ENCODE results near the gene DUSP16.

DNA sequence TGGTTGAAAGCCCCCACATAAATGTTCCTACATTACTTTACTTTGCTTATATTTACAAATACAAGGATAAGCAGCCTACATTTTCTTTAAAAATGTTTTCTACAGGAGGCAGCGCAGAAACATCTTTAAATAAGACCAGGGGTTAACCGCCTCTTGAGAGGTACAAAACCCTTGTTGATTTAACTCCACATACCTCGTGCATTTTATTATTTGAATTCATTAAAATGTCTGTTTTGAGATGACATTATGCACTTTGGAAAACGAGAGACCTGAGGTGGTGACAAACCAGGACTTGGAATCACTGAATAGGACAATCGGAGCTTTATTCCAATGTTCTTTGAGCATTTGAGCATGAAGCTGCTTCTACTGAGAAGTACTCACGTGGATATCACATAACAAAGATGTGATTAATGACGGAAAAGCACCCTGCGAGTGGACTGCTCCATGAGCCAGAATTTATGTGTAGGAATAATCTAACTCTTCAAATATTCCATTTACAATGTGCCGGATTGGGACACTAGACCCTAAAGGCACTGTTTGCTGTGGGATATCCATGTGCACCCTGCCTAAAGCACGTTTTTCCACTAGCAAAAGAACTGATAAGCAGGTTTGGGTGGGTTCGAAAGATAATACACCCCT, 746 bp upstream of the DUSP16 start:
- no peak for TF ChIP-seq CTCF (IDR thresholded peaks at IDR 0.05; ENCODE audit: low read length)
- no peak for TF ChIP-seq EZH2 (optimal IDR thresholded peaks at IDR 0.05; ENCODE audit: low read depth, low read length)

Measured in MM.1S (cell line).